ENCODE data around the gene DCPS. TPM values are rescaled to one million over a fixed set of nuclear protein-coding genes. Genes with fewer than 3 reads are reported as not detected.
"Not testable (repeated sequence)": the region's sequence is repeated elsewhere in the genome, so short reads cannot be mapped to it uniquely, and the experiment has no call there.

The DCPS gene
- 10 to 100 TPM; 29.7 to 39.3 TPM for total RNA-seq

- peak within 1 kb of the TSS; percentile 85 for H3K4me3 Mint-ChIP-seq
- H3K27ac Mint-ChIP-seq = peak within 1 kb of the TSS; percentile 98
- DNase-seq (peak; percentile 92), ATAC-seq (peak; percentile 93)
- no peaks in the 10 kb centered on the region for H3K9me3 Mint-ChIP-seq (ENCODE audit: low read depth)
- H3K4me1 Mint-ChIP-seq = peaks cover 32% of the 10 kb centered on the region
- intact Hi-C loops (cut with DNase I, micrococcal nuclease) = loop anchor here (1.0 to 10.0 kb wide), 10 partner anchors 18 to 1041 kb away; partner anchors contain the start of genes FOXRED1 (in 2 of the 2), TIRAP (in 2 of the 2), FAM118B (in 1 of the 2) and HYLS1 (in 1 of the 2)
- peaks cover 22% of the 10 kb centered on the region for H3K36me3 Mint-ChIP-seq (ENCODE audit: low read depth)
- H3K27me3 Mint-ChIP-seq = no peaks in the 10 kb centered on the region
- CTCF ChIA-PET = interaction anchor here (1.0 to 1.4 kb wide), 2 partner anchors 15 to 177 kb away, joined by 3 to 10 read pairs; no protein-coding TSS in a partner anchor
- POLR2A ChIA-PET = interaction anchor here (0.6 to 1.3 kb wide), 3 partner anchors 11 to 1660 kb away, joined by 3 to 4 read pairs (median 3); partner anchors contain the start of genes FAM118B and RPUSD4
These were observed at the start of gene DCPS for GRCh38 chr11:126303623-126304456. Gene DCPS, plus strand, starts transcription at chr11:126304060. Its CDS starts 21 bp downstream, at chr11:126304081.

- H3K27me3 Mint-ChIP-seq = no peaks in the 10 kb centered on the region
- ATAC-seq = no peak
- intact Hi-C loops (cut with DNase I, micrococcal nuclease) = no loop called here
- ChIA-PET POLR2A (interaction anchor here (0.5 kb wide), 1 partner anchor 17 kb away, joined by 3 read pairs; no protein-coding TSS in a partner anchor), CTCF (interaction anchor here (1.1 kb wide), 1 partner anchor 18 kb away, joined by 4 read pairs; no protein-coding TSS in a partner anchor)
- no peak overlapping the region for H3K27ac Mint-ChIP-seq
- DNase-seq = no peak
- no peak overlapping the region for H3K4me3 Mint-ChIP-seq
- peaks cover 6% of the 10 kb centered on the region for H3K36me3 Mint-ChIP-seq (ENCODE audit: low read depth)
- H3K9me3 Mint-ChIP-seq (ENCODE audit: low read depth) = no peaks in the 10 kb centered on the region
- no peaks in the 10 kb centered on the region for H3K4me1 Mint-ChIP-seq
These were observed 49.0 kb upstream of the DCPS start for GRCh38 chr11:126254819-126255218.

GRCh38 chr11:126255507-126255906, 48.4 kb upstream of the DCPS start:
- ATAC-seq; intact Hi-C loops (cut with DNase I, micrococcal nuclease); H3K4me3 Mint-ChIP-seq; H3K9me3 Mint-ChIP-seq (ENCODE audit: low read depth); H3K27me3 Mint-ChIP-seq; POLR2A ChIA-PET; H3K27ac Mint-ChIP-seq; H3K4me1 Mint-ChIP-seq; H3K36me3 Mint-ChIP-seq (ENCODE audit: low read depth); DNase-seq: not testable (repeated sequence)
- CTCF ChIA-PET = interaction anchor here (0.6 kb wide), 1 partner anchor 177 kb away, joined by 3 read pairs; no protein-coding TSS in a partner anchor

GRCh38 chr11:126256216-126256615, 47.6 kb upstream of the DCPS start:
- intact Hi-C loops (cut with DNase I, micrococcal nuclease) = no loop called here
- Mint-ChIP-seq H3K4me3 (no peak overlapping the region), H3K27me3 (no peaks in the 10 kb centered on the region), H3K36me3 (ENCODE audit: low read depth) (peaks cover 12% of the 10 kb centered on the region), H3K27ac (no peak overlapping the region), H3K4me1 (no peaks in the 10 kb centered on the region), H3K9me3 (ENCODE audit: low read depth) (no peaks in the 10 kb centered on the region)
- ATAC-seq = no peak
- no peak for DNase-seq
- CTCF ChIA-PET = interaction anchor here (0.6 to 1.3 kb wide), 3 partner anchors 18 to 1143 kb away, joined by 3 read pairs; no protein-coding TSS in a partner anchor
- POLR2A ChIA-PET = no interaction called here

GRCh38 chr11:126257144-126257543, 46.7 kb upstream of the DCPS start:
- no peak for ATAC-seq
- ChIA-PET POLR2A (interaction anchor here (0.6 kb wide), 1 partner anchor 348 kb away, joined by 4 read pairs; no protein-coding TSS in a partner anchor), CTCF (interaction anchor here (1.3 kb wide), 1 partner anchor 1144 kb away, joined by 3 read pairs; no protein-coding TSS in a partner anchor)
- no peak for DNase-seq
- intact Hi-C loops (cut with DNase I, micrococcal nuclease) = no loop called here
- Mint-ChIP-seq H3K27me3 (no peaks in the 10 kb centered on the region), H3K4me1 (no peaks in the 10 kb centered on the region), H3K4me3 (no peak overlapping the region), H3K36me3 (ENCODE audit: low read depth) (peaks cover 15% of the 10 kb centered on the region), H3K9me3 (ENCODE audit: low read depth) (no peaks in the 10 kb centered on the region), H3K27ac (no peak overlapping the region)

GRCh38 chr11:126257764-126258163, 46.1 kb upstream of the DCPS start:
- ATAC-seq (no peak), DNase-seq (no peak)
- POLR2A ChIA-PET = no interaction called here
- Mint-ChIP-seq H3K36me3 (ENCODE audit: low read depth) (peaks cover 15% of the 10 kb centered on the region), H3K4me3 (no peak overlapping the region), H3K4me1 (no peaks in the 10 kb centered on the region), H3K27me3 (no peaks in the 10 kb centered on the region), H3K27ac (no peak overlapping the region), H3K9me3 (ENCODE audit: low read depth) (no peaks in the 10 kb centered on the region)
- intact Hi-C loops (cut with DNase I, micrococcal nuclease) = no loop called here
- CTCF ChIA-PET = interaction anchor here (1.3 kb wide), 1 partner anchor 1145 kb away, joined by 3 read pairs; no protein-coding TSS in a partner anchor

GRCh38 chr11:126262216-126262615, 41.6 kb upstream of the DCPS start:
- CTCF ChIA-PET = interaction anchor here (1.2 kb wide), 1 partner anchor 9 kb away, joined by 4 read pairs; no protein-coding TSS in a partner anchor
- no peak for ATAC-seq
- peaks cover 11% of the 10 kb centered on the region for H3K4me1 Mint-ChIP-seq
- H3K36me3 Mint-ChIP-seq (ENCODE audit: low read depth) = peaks cover 58% of the 10 kb centered on the region
- intact Hi-C loops (cut with DNase I, micrococcal nuclease) = loop anchor here in 1 of 2 experiments (10.0 kb wide), 1 partner anchor 637 kb away; the partner anchor contains the start of gene CHEK1
- no peaks in the 10 kb centered on the region for H3K9me3 Mint-ChIP-seq (ENCODE audit: low read depth)
- H3K27me3 Mint-ChIP-seq = no peaks in the 10 kb centered on the region
- H3K4me3 Mint-ChIP-seq = no peak overlapping the region
- no peak overlapping the region for H3K27ac Mint-ChIP-seq
- POLR2A ChIA-PET = no interaction called here
- DNase-seq = no peak

- POLR2A ChIA-PET = no interaction called here
- peaks cover 67% of the 10 kb centered on the region for H3K36me3 Mint-ChIP-seq (ENCODE audit: low read depth)
These were observed 40.4 kb upstream of the DCPS start for GRCh38 chr11:126263489-126263888.

GRCh38 chr11:126265811-126266210, 38.0 kb upstream of the DCPS start:
- ChIA-PET POLR2A (interaction anchor here (1.0 kb wide), 1 partner anchor 363 kb away, joined by 4 read pairs; the partner anchor contains the start of gene PUS3), CTCF (no interaction called here)
- H3K9me3 Mint-ChIP-seq (ENCODE audit: low read depth) = no peaks in the 10 kb centered on the region
- ATAC-seq (no peak), DNase-seq (no peak)
- H3K36me3 Mint-ChIP-seq (ENCODE audit: low read depth) = peaks cover 64% of the 10 kb centered on the region
- peak overlapping the region; percentile 4 for H3K27ac Mint-ChIP-seq
- no peaks in the 10 kb centered on the region for H3K27me3 Mint-ChIP-seq
- no peak overlapping the region for H3K4me3 Mint-ChIP-seq
- intact Hi-C loops (cut with DNase I, micrococcal nuclease) = loop anchor here in 1 of 2 experiments (5.0 to 10.0 kb wide), 2 partner anchors 641 to 1154 kb away; partner anchors contain the start of genes CHEK1 and TMEM218
- peaks cover 32% of the 10 kb centered on the region for H3K4me1 Mint-ChIP-seq

More at GRCh38 chr11:126263489-126263888, 40.4 kb upstream of the DCPS start:
- Mint-ChIP-seq H3K9me3 (ENCODE audit: low read depth) (no peaks in the 10 kb centered on the region), H3K4me3 (no peak overlapping the region), H3K27me3 (no peaks in the 10 kb centered on the region), H3K4me1 (peaks cover 19% of the 10 kb centered on the region), H3K27ac (no peak overlapping the region)
- DNase-seq (no peak), ATAC-seq (no peak)
- CTCF ChIA-PET = interaction anchor here (1.2 kb wide), 1 partner anchor 10 kb away, joined by 4 read pairs; no protein-coding TSS in a partner anchor
- intact Hi-C loops (cut with DNase I, micrococcal nuclease) = loop anchor here in 1 of 2 experiments (10.0 kb wide), 1 partner anchor 639 kb away; the partner anchor contains the start of gene CHEK1

GRCh38 chr11:126267650-126268049, 36.2 kb upstream of the DCPS start:
- Mint-ChIP-seq H3K36me3 (ENCODE audit: low read depth) (peaks cover 67% of the 10 kb centered on the region), H3K27me3 (no peaks in the 10 kb centered on the region), H3K4me3 (peak overlapping the region; percentile 86), H3K9me3 (ENCODE audit: low read depth) (no peaks in the 10 kb centered on the region), H3K4me1 (peaks cover 38% of the 10 kb centered on the region), H3K27ac (peak overlapping the region; percentile 95)
- ChIA-PET POLR2A (no interaction called here), CTCF (no interaction called here)
- ATAC-seq = no peak
- intact Hi-C loops (cut with DNase I, micrococcal nuclease) = loop anchor here (1.0 to 10.0 kb wide), 9 partner anchors 56 to 1313 kb away; partner anchors contain the start of genes PUS3 (in 2 of the 2), CCDC15 (in 1 of the 2), CHEK1 (in 1 of the 2) and EI24 (in 1 of the 2)
- no peak for DNase-seq

- H3K4me1 Mint-ChIP-seq = peaks cover 38% of the 10 kb centered on the region
- CTCF ChIA-PET = interaction anchor here (3.2 kb wide), 1 partner anchor 13 kb away, joined by 11 read pairs; no protein-coding TSS in a partner anchor
- DNase-seq (no peak), ATAC-seq (no peak)
- intact Hi-C loops (cut with DNase I, micrococcal nuclease) = loop anchor here (1.0 to 10.0 kb wide), 9 partner anchors 57 to 1314 kb away; partner anchors contain the start of genes PUS3 (in 2 of the 2), CCDC15 (in 1 of the 2), CHEK1 (in 1 of the 2) and EI24 (in 1 of the 2)
- no peaks in the 10 kb centered on the region for H3K9me3 Mint-ChIP-seq (ENCODE audit: low read depth)
- POLR2A ChIA-PET = no interaction called here
- H3K27me3 Mint-ChIP-seq = no peaks in the 10 kb centered on the region
- H3K27ac Mint-ChIP-seq = peak overlapping the region; percentile 95
- H3K36me3 Mint-ChIP-seq (ENCODE audit: low read depth) = peaks cover 66% of the 10 kb centered on the region
- peak overlapping the region; percentile 86 for H3K4me3 Mint-ChIP-seq
These were observed 35.5 kb upstream of the DCPS start for GRCh38 chr11:126268361-126268707.
